MCF 10A (cell line): ENCODE data around the gene ZNF664. TPM values are rescaled to one million over a fixed set of nuclear protein-coding genes. Genes with fewer than 3 reads are reported as not detected.
"Not testable (repeated sequence)": the region's sequence is repeated elsewhere in the genome, so short reads cannot be mapped to it uniquely, and the experiment has no call there.

ENCODE experiments used
- BruUV-seq: library from RNA; stranded (reverse); fragments of 400-500 nt; replicated peaks from 2 replicates; lab custom pipeline; 2021; lab: Mats Ljungman, UMichigan
- CTCF ChIA-PET: fragments of 300-600 bp; sonication (Branson Sonifier 250); formaldehyde crosslinking; extraction: SDS; loops from one replicate; lab custom pipeline; 2021; ENCODE audit warnings: antibody characterized with exemption, inconsistent platforms; lab: Yijun Ruan, JAX
- POLR2A ChIA-PET: fragments of 300-600, 350-650 bp; sonication (Branson Sonifier 250); formaldehyde crosslinking; extraction: SDS; loops from one replicate; lab custom pipeline; 2020; ENCODE audit warnings: antibody characterized with exemption, inconsistent platforms; lab: Yijun Ruan, JAX
- DNase-seq: peaks from one replicate; pipeline ENCODE4 v3.0.0-alpha.2; 2018; ENCODE audit not compliant: unreplicated experiment
- H3K27ac Mint-ChIP-seq: one replicate; pipeline ENCODE4 v1.8.0; 2022; ENCODE audit warnings: mild to moderate bottlenecking, low read depth, mixed read lengths; ENCODE audit not compliant: unreplicated experiment
- H3K27me3 Mint-ChIP-seq: one replicate; pipeline ENCODE4 v1.8.0; 2022; ENCODE audit warnings: mixed read lengths; ENCODE audit not compliant: insufficient read depth, unreplicated experiment
- H3K36me3 Mint-ChIP-seq: one replicate; pipeline ENCODE4 v1.8.0; 2022; ENCODE audit warnings: mild to moderate bottlenecking, moderate library complexity, mixed read lengths; ENCODE audit not compliant: insufficient read depth, unreplicated experiment
- H3K4me1 Mint-ChIP-seq: one replicate; pipeline ENCODE4 v1.8.0; 2022; ENCODE audit warnings: mixed read lengths; ENCODE audit not compliant: insufficient read depth, unreplicated experiment
- H3K4me3 Mint-ChIP-seq: one replicate; pipeline ENCODE4 v1.8.0; 2022; ENCODE audit warnings: mild to moderate bottlenecking, moderate library complexity, mixed read lengths; ENCODE audit not compliant: unreplicated experiment
- H3K9me3 Mint-ChIP-seq: one replicate; pipeline ENCODE4 v1.8.0; 2022; ENCODE audit warnings: mixed read lengths; ENCODE audit not compliant: unreplicated experiment
- CTCF ChIP-seq: fragments of 200-600 bp; IDR thresholded peaks from one replicate; pipeline ENCODE4 v1.8.0; 2022; ENCODE audit warnings: antibody characterized with exemption, mild to moderate bottlenecking; ENCODE audit not compliant: unreplicated experiment
- intact Hi-C: fragments of 100-400 bp; cut with micrococcal nuclease; formaldehyde crosslinking; loops from 2 replicates; pipeline ENCODE4 v1.14.1; 2022
- total RNA-seq: library from RNA; stranded (reverse); gene quantifications from 2 replicates; pipeline ENCODE4 v1.2.3, GENCODE V29; 2022

ZNF664 gene
- total RNA-seq, 1 experiment from 2014 or later: 123 TPM

- Mint-ChIP-seq H3K36me3 (no peaks in the 10 kb centered on the region), H3K4me1 (peaks cover 6% of the 10 kb centered on the region), H3K27me3 (no peaks in the 10 kb centered on the region), H3K4me3 (no peak overlapping the region), H3K9me3 (no peaks in the 10 kb centered on the region), H3K27ac (no peak overlapping the region)
- no peak for TF ChIP-seq CTCF
- CTCF ChIA-PET: interaction anchor here (1.2 kb wide), 1 partner anchor 39 kb away, joined by 3 read pairs; no protein-coding TSS in a partner anchor
- BruUV-seq: no TSS peak
- POLR2A ChIA-PET: no interaction called here
- DNase-seq: no peak
- intact Hi-C loops: no loop called here
Measured at GRCh38 chr12:123944696-123945095, 28.3 kb upstream of the ZNF664 start.

GRCh38 chr12:123945287-123946151 is 27.5 kb upstream of the ZNF664 start:
- Mint-ChIP-seq H3K4me3 (no peak overlapping the region), H3K36me3 (no peaks in the 10 kb centered on the region), H3K4me1 (peaks cover 6% of the 10 kb centered on the region), H3K27me3 (no peaks in the 10 kb centered on the region), H3K27ac (no peak overlapping the region), H3K9me3 (no peaks in the 10 kb centered on the region)
- TF ChIP-seq CTCF: no peak
- POLR2A ChIA-PET: no interaction called here
- DNase-seq: no peak
- CTCF ChIA-PET: interaction anchor here (1.2 kb wide), 1 partner anchor 40 kb away, joined by 3 read pairs; no protein-coding TSS in a partner anchor
- intact Hi-C loops: no loop called here
- BruUV-seq: no TSS peak

- DNase-seq: no peak
- peaks cover 6% of the 10 kb centered on the region for H3K4me1 Mint-ChIP-seq
- POLR2A ChIA-PET: no interaction called here
- H3K27ac Mint-ChIP-seq: no peak overlapping the region
- H3K9me3 Mint-ChIP-seq: no peaks in the 10 kb centered on the region
- TF ChIP-seq CTCF: no peak
- CTCF ChIA-PET: interaction anchor here (1.2 kb wide), 1 partner anchor 40 kb away, joined by 3 read pairs; no protein-coding TSS in a partner anchor
- no peaks in the 10 kb centered on the region for H3K36me3 Mint-ChIP-seq
- H3K27me3 Mint-ChIP-seq: no peaks in the 10 kb centered on the region
- intact Hi-C loops: no loop called here
- no TSS peak for BruUV-seq
- no peak overlapping the region for H3K4me3 Mint-ChIP-seq
Measured at GRCh38 chr12:123946152-123946515, 26.9 kb upstream of the ZNF664 start.

GRCh38 chr12:123946516-123947505 is 26.2 kb upstream of the ZNF664 start:
- H3K27me3 Mint-ChIP-seq, intact Hi-C loops, BruUV-seq, H3K4me1 Mint-ChIP-seq, POLR2A ChIA-PET, H3K27ac Mint-ChIP-seq, H3K36me3 Mint-ChIP-seq, H3K9me3 Mint-ChIP-seq, DNase-seq, H3K4me3 Mint-ChIP-seq: not testable (repeated sequence)
- CTCF ChIA-PET: interaction anchor here (0.6 kb wide), 1 partner anchor 10 kb away, joined by 5 read pairs; no protein-coding TSS in a partner anchor

GRCh38 chr12:123947531-123947930 is 25.5 kb upstream of the ZNF664 start:
- H3K9me3 Mint-ChIP-seq, H3K36me3 Mint-ChIP-seq, intact Hi-C loops, CTCF ChIA-PET, BruUV-seq, DNase-seq, H3K27ac Mint-ChIP-seq, POLR2A ChIA-PET, H3K4me3 Mint-ChIP-seq, H3K4me1 Mint-ChIP-seq, H3K27me3 Mint-ChIP-seq: not testable (repeated sequence)
